ENCODE measurements around the gene PRICKLE1.

The PRICKLE1 gene

DNA sequence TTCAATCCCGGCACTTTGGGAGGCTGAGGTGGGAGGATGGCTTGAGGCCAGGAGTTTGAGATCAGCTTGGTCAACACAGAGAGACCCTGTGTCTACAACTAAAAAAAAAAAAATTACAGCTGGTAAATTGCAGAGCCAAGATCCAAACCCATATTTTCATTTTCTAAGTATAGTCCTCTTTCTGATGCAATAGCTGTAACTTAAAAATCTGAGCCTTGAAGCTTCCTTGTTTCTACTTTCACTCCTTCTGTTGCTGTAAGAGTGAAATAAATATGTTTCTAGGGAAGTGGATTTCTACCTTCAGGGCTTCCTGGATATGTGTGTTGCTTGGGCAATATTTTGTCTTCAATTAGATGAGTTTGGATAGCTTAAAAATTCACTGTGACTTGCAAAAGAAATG is 42.0 kb upstream of the PRICKLE1 start:
- Histone ChIP-seq H3K4me1 (peaks cover 0 to 4% (median 2%) of the 10 kb centered on the region in 4 donors), H3K27ac (no peak overlapping the region), H3K4me3 (no peak overlapping the region), H3K9me3 (no peaks in the 10 kb centered on the region), H3K36me3 (no peaks in the 10 kb centered on the region), H3K27me3 (no peaks in the 10 kb centered on the region)
- TF ChIP-seq, protein P1, sequence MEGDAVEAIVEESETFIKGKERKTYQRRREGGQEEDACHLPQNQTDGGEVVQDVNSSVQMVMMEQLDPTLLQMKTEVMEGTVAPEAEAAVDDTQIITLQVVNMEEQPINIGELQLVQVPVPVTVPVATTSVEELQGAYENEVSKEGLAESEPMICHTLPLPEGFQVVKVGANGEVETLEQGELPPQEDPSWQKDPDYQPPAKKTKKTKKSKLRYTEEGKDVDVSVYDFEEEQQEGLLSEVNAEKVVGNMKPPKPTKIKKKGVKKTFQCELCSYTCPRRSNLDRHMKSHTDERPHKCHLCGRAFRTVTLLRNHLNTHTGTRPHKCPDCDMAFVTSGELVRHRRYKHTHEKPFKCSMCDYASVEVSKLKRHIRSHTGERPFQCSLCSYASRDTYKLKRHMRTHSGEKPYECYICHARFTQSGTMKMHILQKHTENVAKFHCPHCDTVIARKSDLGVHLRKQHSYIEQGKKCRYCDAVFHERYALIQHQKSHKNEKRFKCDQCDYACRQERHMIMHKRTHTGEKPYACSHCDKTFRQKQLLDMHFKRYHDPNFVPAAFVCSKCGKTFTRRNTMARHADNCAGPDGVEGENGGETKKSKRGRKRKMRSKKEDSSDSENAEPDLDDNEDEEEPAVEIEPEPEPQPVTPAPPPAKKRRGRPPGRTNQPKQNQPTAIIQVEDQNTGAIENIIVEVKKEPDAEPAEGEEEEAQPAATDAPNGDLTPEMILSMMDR (IDR thresholded peaks at IDR 0.05), result no peak
- intact Hi-C loops (cut with DNase I; ENCODE audit: low total_unique reads), result no loop called here
- no peak for DNase-seq

DNA sequence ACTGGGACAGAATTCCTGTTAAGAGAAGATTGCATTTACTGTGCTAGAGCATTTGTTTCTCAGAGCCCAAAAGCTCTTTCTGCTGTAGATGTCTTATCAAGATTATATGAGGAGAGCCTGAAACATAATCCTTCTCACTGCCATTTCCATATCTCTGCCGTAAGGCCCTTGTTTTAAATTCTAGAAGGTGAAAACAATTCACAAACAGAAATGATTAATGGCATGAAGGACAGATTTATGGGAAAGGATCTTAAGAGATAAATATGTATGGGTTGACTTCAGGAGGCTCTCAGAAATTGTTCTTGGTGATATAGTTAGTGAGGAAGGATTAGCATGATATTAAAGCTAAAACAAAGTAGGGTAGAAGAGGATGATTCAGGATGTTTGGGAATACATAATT is 40.8 kb upstream of the PRICKLE1 start:
- TF ChIP-seq, protein P1 (IDR thresholded peaks at IDR 0.05), result no peak
- Histone ChIP-seq H3K27me3 (no peaks in the 10 kb centered on the region), H3K27ac (no peak overlapping the region), H3K36me3 (no peaks in the 10 kb centered on the region), H3K4me1 (peaks cover 0 to 4% (median 2%) of the 10 kb centered on the region in 4 donors), H3K4me3 (no peak overlapping the region), H3K9me3 (no peaks in the 10 kb centered on the region)
- intact Hi-C loops (cut with DNase I; ENCODE audit: low total_unique reads), result no loop called here
- no peak for DNase-seq

DNA sequence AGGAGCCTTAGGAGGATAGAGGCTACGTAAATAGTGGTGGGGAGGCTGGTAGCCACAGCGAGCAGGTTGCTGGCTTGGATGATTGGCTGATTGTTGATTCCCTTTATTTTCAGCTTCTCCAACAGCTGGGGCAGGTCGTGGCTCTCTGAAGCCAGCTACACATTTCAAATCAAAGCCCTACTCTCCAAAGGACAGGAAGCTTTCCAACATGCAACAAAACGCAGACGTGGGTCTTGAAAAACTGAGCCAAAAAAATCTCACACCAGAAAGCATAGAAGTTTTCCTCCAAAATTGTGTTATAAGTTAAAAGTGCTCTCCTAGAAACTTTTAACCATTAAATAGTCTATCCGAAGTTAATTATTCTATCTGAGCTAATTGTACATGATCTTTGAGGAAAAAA is 37.6 kb upstream of the PRICKLE1 start:
- intact Hi-C loops (cut with DNase I; ENCODE audit: low total_unique reads), result no loop called here
- Histone ChIP-seq H3K27me3 (no peaks in the 10 kb centered on the region), H3K36me3 (no peaks in the 10 kb centered on the region), H3K9me3 (no peaks in the 10 kb centered on the region), H3K27ac (no peak overlapping the region), H3K4me3 (no peak overlapping the region), H3K4me1 (peaks cover 0 to 4% (median 2%) of the 10 kb centered on the region in 4 donors)
- DNase-seq, result no peak
- TF ChIP-seq, protein P1 (IDR thresholded peaks at IDR 0.05), result no peak

DNA sequence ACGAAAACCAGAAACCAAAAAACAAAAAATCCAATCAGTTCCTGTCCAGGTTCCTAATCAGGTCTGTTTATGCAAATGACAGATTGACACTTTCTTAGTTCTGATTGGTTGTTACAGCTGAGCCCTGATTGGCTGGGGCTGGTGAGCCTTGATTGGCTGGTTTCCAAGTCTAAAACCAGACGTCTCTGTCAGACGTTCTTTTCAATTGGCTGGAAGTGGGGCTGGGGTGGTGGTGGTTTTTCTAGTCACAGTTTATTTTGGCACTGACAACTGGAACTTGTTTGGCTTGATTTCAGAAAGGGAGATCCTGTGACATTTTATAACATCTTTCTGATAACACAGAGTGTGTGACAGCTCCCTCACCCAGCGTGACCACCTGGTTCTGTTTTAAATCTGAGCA is 36.1 kb upstream of the PRICKLE1 start:
- intact Hi-C loops (cut with DNase I; ENCODE audit: low total_unique reads), result no loop called here
- no peaks in the 10 kb centered on the region for H3K36me3 ChIP-seq
- H3K27me3 ChIP-seq, result no peaks in the 10 kb centered on the region
- no peak for DNase-seq
- no peak overlapping the region for H3K4me3 ChIP-seq
- TF ChIP-seq, protein P1 (IDR thresholded peaks at IDR 0.05), result no peak
- H3K4me1 ChIP-seq, result no peaks in the 10 kb centered on the region
- H3K9me3 ChIP-seq, result no peaks in the 10 kb centered on the region
- H3K27ac ChIP-seq, result no peak overlapping the region

DNA sequence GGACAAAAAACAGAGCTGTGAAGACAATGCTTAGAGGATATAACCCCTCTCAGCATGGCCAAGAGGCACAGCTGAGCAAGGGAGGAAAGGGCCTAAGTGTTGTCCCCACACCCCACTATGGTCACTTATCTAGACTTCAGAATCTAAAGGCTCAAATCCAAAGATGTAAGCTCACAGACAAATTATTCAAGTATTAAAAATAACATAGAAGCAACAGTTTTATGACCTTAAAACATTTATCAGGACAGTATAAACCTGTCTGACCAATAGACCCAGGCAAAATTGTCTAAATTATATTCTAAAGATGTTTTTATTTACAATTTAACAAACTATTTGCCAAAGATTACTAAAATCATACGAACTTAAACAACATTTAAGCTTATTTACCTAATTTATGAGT is 28.1 kb upstream of the PRICKLE1 start:
- H3K27me3 ChIP-seq, result no peaks in the 10 kb centered on the region
- no peaks in the 10 kb centered on the region for H3K4me1 ChIP-seq
- no peaks in the 10 kb centered on the region for H3K36me3 ChIP-seq
- intact Hi-C loops (cut with DNase I; ENCODE audit: low total_unique reads), result no loop called here
- TF ChIP-seq, protein P1 (IDR thresholded peaks at IDR 0.05), result no peak
- peaks cover 0 to 28% (median 5%) of the 10 kb centered on the region in 3 donors for H3K9me3 ChIP-seq
- DNase-seq, result no peak
- no peak overlapping the region for H3K27ac ChIP-seq
- no peak overlapping the region for H3K4me3 ChIP-seq

DNA sequence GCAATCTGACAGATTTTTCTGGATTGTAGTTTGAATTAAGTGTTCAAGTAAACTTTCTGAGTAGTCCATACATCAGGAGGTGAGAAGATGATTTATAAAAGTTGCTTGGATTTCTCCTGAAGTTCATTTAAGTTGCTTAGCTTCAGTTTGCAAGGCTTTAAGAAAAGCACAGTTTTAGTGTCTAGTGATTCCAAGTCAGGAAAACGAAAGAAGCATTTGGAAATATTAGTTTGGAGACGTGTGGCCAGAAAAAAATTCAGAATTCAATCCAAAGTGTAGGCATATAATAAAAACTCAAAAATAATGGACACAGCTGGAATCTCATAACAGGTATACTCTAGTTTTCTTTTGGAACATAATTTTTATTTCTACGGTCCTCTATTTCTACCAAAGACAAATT is 25.5 kb upstream of the PRICKLE1 start:
- intact Hi-C loops (cut with DNase I; ENCODE audit: low total_unique reads), result no loop called here
- TF ChIP-seq, protein P1 (IDR thresholded peaks at IDR 0.05), result no peak
- H3K36me3 ChIP-seq, result no peaks in the 10 kb centered on the region
- H3K4me3 ChIP-seq, result no peak overlapping the region
- DNase-seq, result no peak
- H3K27ac ChIP-seq, result no peak overlapping the region
- H3K4me1 ChIP-seq, result no peaks in the 10 kb centered on the region
- no peaks in the 10 kb centered on the region for H3K27me3 ChIP-seq
- peaks cover 0 to 28% (median 5%) of the 10 kb centered on the region in 3 donors for H3K9me3 ChIP-seq
